ENCODE results near the gene HLA-DMB. TPM values are rescaled to one million over a fixed set of nuclear protein-coding genes. Genes with fewer than 3 reads are reported as not detected.
A peak's percentile ranks its signal among the peaks of the same experiment; 100 is the strongest.

The HLA-DMB gene
- total RNA-seq, 1 experiment from 2014 or later, result 1.1 TPM

- ChIA-PET CTCF (interaction anchor here (0.7 to 3.2 kb wide), 10 partner anchors 15 to 99 kb away, joined by 3 to 33 read pairs (median 5); partner anchors contain the start of genes BRD2, HLA-DMA, PSMB9 and TAP1), POLR2A (no interaction called here)
- H3K9me3 Mint-ChIP-seq, result no peaks in the 10 kb centered on the region
- ATAC-seq, result no peak
- no peak for DNase-seq (ENCODE audit: low spot score)
- H3K27ac Mint-ChIP-seq, result no peak overlapping the region
- no peak overlapping the region for H3K4me3 Mint-ChIP-seq
- TF ChIP-seq CTCF (IDR thresholded peaks at IDR 0.05) (peak; percentile 14; the same call in 1 of the 2 replicates), HMGA2 (CRISPR knock-in tag; IDR thresholded peaks at IDR 0.05) (no peak)
- no peaks in the 10 kb centered on the region for H3K4me1 Mint-ChIP-seq
- H3K27me3 Mint-ChIP-seq (ENCODE audit: low read depth), result peaks cover 9% of the 10 kb centered on the region
- no peaks in the 10 kb centered on the region for H3K36me3 Mint-ChIP-seq
Measured at GRCh38 chr6:32885698-32886286, 55.0 kb downstream of the HLA-DMB start.

Other genes starting within 250 kb of the HLA-DMB start
- gene HLA-DQA2, start 199.6 kb downstream of the HLA-DMB start, total RNA-seq (2021), result not detected in 3 replicates
- gene HLA-DQB2, start 177.5 kb downstream of the HLA-DMB start, total RNA-seq (2021), result 0.39 to 0.76 TPM (median 0.42 TPM) in 3 replicates
- gene HLA-DOB, start 124.0 kb downstream of the HLA-DMB start, total RNA-seq (2021), result 0.15 to 0.55 TPM (median 0.46 TPM) in 3 replicates
- 14.7 to 23.0 TPM (median 16.5 TPM) in 3 replicates for gene TAP2, start 102.3 kb downstream of the HLA-DMB start, total RNA-seq (2021)
- 13.8 to 22.0 TPM (median 19.4 TPM) in 3 replicates for gene PSMB8, start 97.0 kb downstream of the HLA-DMB start, total RNA-seq (2021)
- gene TAP1, start 87.3 kb downstream of the HLA-DMB start, total RNA-seq (2021), result 13.6 to 15.9 TPM (median 15.7 TPM) in 3 replicates
- gene PSMB9, start 86.8 kb downstream of the HLA-DMB start, total RNA-seq (2021), result 1.8 to 4.3 TPM (median 4.0 TPM) in 3 replicates
- 6.0 to 9.3 TPM (median 6.6 TPM) in 3 replicates for gene HLA-DMA, start 12.1 kb upstream of the HLA-DMB start, total RNA-seq (2021)
- gene BRD2, start 27.6 kb upstream of the HLA-DMB start, total RNA-seq (2021), result 206 to 222 TPM (median 214 TPM) in 3 replicates
- gene HLA-DOA, start 68.6 kb upstream of the HLA-DMB start, total RNA-seq (2021), result 13.6 to 24.6 TPM (median 24.4 TPM) in 3 replicates
- gene HLA-DPA1, start 132.6 kb upstream of the HLA-DMB start, total RNA-seq (2021), result 4.4 to 5.4 TPM (median 4.9 TPM) in 3 replicates
- 18.0 to 23.9 TPM (median 21.3 TPM) in 3 replicates for gene HLA-DPB1, start 135.0 kb upstream of the HLA-DMB start, total RNA-seq (2021)

Data from WTC11 (cell line).